ENCODE measurements around the gene CCDC197. TPM values are rescaled to one million over a fixed set of nuclear protein-coding genes. Genes with fewer than 3 reads are reported as not detected.

Gene CCDC197
- total and polyA plus RNA-seq, 2 donors (not counting 1 experiment from before 2014, with no cell fraction given), result not detected

DNA sequence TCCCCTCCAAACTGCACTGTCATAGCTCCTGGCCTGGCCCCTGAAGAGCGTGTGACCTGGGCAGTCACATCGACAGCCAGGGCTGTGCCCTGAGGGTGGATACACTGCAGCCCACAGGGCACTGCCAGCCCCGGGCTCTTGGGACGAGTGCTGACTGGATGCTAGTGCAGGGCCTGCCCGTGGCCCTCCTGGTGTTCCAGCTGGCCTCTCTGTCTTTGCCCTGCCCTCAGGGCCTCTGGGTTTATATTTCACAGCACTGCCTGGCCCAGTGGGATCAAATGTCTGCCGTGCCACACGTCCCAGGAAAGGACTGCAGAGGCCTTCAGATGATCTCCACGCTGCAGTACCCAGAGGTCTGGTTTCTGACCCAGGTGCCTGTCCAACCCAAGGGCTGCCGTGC, 10.1 kb upstream of the CCDC197 start:
- H4K20me1 ChIP-seq (ENCODE audit: control insufficient read depth, insufficient read depth, low read length, poor library complexity, severe bottlenecking), result no peaks in the 10 kb centered on the region
- TF ChIP-seq, protein P1, sequence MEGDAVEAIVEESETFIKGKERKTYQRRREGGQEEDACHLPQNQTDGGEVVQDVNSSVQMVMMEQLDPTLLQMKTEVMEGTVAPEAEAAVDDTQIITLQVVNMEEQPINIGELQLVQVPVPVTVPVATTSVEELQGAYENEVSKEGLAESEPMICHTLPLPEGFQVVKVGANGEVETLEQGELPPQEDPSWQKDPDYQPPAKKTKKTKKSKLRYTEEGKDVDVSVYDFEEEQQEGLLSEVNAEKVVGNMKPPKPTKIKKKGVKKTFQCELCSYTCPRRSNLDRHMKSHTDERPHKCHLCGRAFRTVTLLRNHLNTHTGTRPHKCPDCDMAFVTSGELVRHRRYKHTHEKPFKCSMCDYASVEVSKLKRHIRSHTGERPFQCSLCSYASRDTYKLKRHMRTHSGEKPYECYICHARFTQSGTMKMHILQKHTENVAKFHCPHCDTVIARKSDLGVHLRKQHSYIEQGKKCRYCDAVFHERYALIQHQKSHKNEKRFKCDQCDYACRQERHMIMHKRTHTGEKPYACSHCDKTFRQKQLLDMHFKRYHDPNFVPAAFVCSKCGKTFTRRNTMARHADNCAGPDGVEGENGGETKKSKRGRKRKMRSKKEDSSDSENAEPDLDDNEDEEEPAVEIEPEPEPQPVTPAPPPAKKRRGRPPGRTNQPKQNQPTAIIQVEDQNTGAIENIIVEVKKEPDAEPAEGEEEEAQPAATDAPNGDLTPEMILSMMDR (IDR thresholded peaks at IDR 0.05), result no peak
- no peak for TF ChIP-seq EZH2 (IDR thresholded peaks at IDR 0.05; ENCODE audit: borderline replicate concordance, insufficient read depth, low read depth, low read length, poor library complexity, severe bottlenecking)
- no peaks in the 10 kb centered on the region for H3K36me3 ChIP-seq (replicated peaks in 1 of 2; ENCODE audit: control extremely low read depth in 1 of 2, control insufficient read depth in 1 of 2, extremely low read depth in 1 of 2, insufficient read depth in 2 of 2, low read length in 1 of 2)
- H3K4me2 ChIP-seq (replicated peaks; ENCODE audit: low read depth, low read length, poor library complexity, severe bottlenecking), result no peak overlapping the region
- DNase-seq, result no peak
- peaks cover 0 to 53% (median 26%) of the 10 kb centered on the region in 4 experiments for H3K27me3 ChIP-seq (replicated peaks in 1 of 4; ENCODE audit: control extremely low read depth in 1 of 4, control insufficient read depth in 3 of 4, insufficient read depth in 4 of 4, low read length in 3 of 4)
- Mint-ChIP-seq H3K9me3 (ENCODE audit: insufficient read depth) (no peaks in the 10 kb centered on the region), H3K27ac (no peak overlapping the region), H3K4me1 (peaks cover 3% of the 10 kb centered on the region), H3K27me3 (peaks cover 32% of the 10 kb centered on the region), H3K4me3 (no peak overlapping the region)
- no peak overlapping the region for H3K27ac ChIP-seq (ENCODE audit: low read length in 2 of 2)
- no peaks in the 10 kb centered on the region for H3K4me1 ChIP-seq (ENCODE audit: control insufficient read depth in 2 of 2, insufficient read depth in 2 of 2, low read length in 2 of 2)
- intact Hi-C loops (cut with micrococcal nuclease), result loop anchor here (5.0 kb wide), 1 partner anchor 40 kb away; no protein-coding TSS in a partner anchor
- WGBS (ENCODE audit: insufficient coverage), result 76% methylated on average over 9 of the region's 9 CpGs
- ATAC-seq (ENCODE audit: low read depth), result no peak
- no peak overlapping the region for H3K4me3 ChIP-seq (ENCODE audit: control extremely low read depth in 1 of 5, extremely low read depth in 1 of 5, insufficient read depth in 1 of 5, low read depth in 2 of 5, low read length in 4 of 5)
- H3K9ac ChIP-seq (ENCODE audit: low read length), result no peak overlapping the region
- ChIA-PET CTCF (interaction anchor here (1.0 to 1.1 kb wide), 2 partner anchors 16 to 17 kb away, joined by 3 to 6 read pairs; no protein-coding TSS in a partner anchor), POLR2A (no interaction called here)
- peaks cover 0 to 18% (median 0%) of the 10 kb centered on the region in 3 donors for H3K9me3 ChIP-seq (ENCODE audit: control extremely low read depth in 1 of 3, control insufficient read depth in 2 of 3, insufficient read depth in 1 of 3, low read length in 2 of 3)
- no peaks in the 10 kb centered on the region for H3K79me2 ChIP-seq (ENCODE audit: control insufficient read depth, insufficient read depth, low read length)
- H2AFZ ChIP-seq (ENCODE audit: insufficient read depth, low read depth, low read length, poor library complexity, severe bottlenecking), result no peak overlapping the region

DNA sequence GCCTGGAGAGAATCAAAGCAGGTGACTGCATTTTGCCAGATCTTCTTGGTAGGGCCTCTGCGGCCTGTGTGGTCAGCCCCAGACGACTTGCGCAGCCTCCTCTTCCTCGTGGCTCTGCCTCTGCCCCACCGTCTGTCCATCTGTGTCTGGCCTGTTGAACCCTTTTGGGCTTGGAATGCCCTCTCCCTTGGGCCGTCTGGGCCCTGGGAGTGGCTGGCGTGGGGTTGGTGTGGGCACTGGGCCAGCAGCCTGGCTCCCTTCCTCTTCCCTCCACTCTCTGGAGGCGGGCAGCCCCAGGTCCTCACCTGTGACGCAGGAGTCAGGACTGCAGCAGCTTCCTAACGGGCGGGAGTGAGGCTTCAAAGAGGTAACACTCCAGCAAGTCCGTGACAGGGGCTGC, 9.7 kb upstream of the CCDC197 start:
- POLR2A ChIA-PET, result no interaction called here
- TF ChIP-seq, protein P1 (IDR thresholded peaks at IDR 0.05), result no peak
- no peak for TF ChIP-seq EZH2 (IDR thresholded peaks at IDR 0.05; ENCODE audit: borderline replicate concordance, insufficient read depth, low read depth, low read length, poor library complexity, severe bottlenecking)
- intact Hi-C loops (cut with micrococcal nuclease), result loop anchor here (5.0 kb wide), 1 partner anchor 40 kb away; no protein-coding TSS in a partner anchor

More for the DNA sequence above, 9.7 kb upstream of the CCDC197 start:
- Histone ChIP-seq H3K9ac (ENCODE audit: low read length) (no peak overlapping the region), H2AFZ (ENCODE audit: insufficient read depth, low read depth, low read length, poor library complexity, severe bottlenecking) (no peak overlapping the region), H3K9me3 (ENCODE audit: control extremely low read depth in 1 of 3, control insufficient read depth in 2 of 3, insufficient read depth in 1 of 3, low read length in 2 of 3) (peaks cover 0 to 17% (median 0%) of the 10 kb centered on the region in 3 donors), H3K36me3 (replicated peaks in 1 of 2; ENCODE audit: control extremely low read depth in 1 of 2, control insufficient read depth in 1 of 2, extremely low read depth in 1 of 2, insufficient read depth in 2 of 2, low read length in 1 of 2) (no peaks in the 10 kb centered on the region), H3K4me3 (ENCODE audit: control extremely low read depth in 1 of 5, extremely low read depth in 1 of 5, insufficient read depth in 1 of 5, low read depth in 2 of 5, low read length in 4 of 5) (no peak overlapping the region), H3K4me2 (replicated peaks; ENCODE audit: low read depth, low read length, poor library complexity, severe bottlenecking) (no peak overlapping the region), H3K27me3 (replicated peaks in 1 of 4; ENCODE audit: control extremely low read depth in 1 of 4, control insufficient read depth in 3 of 4, insufficient read depth in 4 of 4, low read length in 3 of 4) (peaks cover 0 to 53% (median 22%) of the 10 kb centered on the region in 4 experiments), H3K79me2 (ENCODE audit: control insufficient read depth, insufficient read depth, low read length) (no peaks in the 10 kb centered on the region), H3K27ac (ENCODE audit: low read length in 2 of 2) (no peak overlapping the region), H4K20me1 (ENCODE audit: control insufficient read depth, insufficient read depth, low read length, poor library complexity, severe bottlenecking) (no peaks in the 10 kb centered on the region), H3K4me1 (ENCODE audit: control insufficient read depth in 2 of 2, insufficient read depth in 2 of 2, low read length in 2 of 2) (no peaks in the 10 kb centered on the region)
- Mint-ChIP-seq H3K27ac (no peak overlapping the region), H3K4me1 (peaks cover 3% of the 10 kb centered on the region), H3K9me3 (ENCODE audit: insufficient read depth) (no peaks in the 10 kb centered on the region), H3K4me3 (no peak overlapping the region), H3K27me3 (peaks cover 33% of the 10 kb centered on the region)
- CTCF ChIA-PET, result no interaction called here
- ATAC-seq (ENCODE audit: low read depth) (no peak), DNase-seq (no peak)
- WGBS (ENCODE audit: insufficient coverage), result 96% methylated on average over 12 of the region's 12 CpGs

Measured in B cell (primary cell).